Body of pancreas (tissue), 4 donors: Measurements from ENCODE around the gene ARHGAP42.

ENCODE experiments used
- CTCF ChIP-seq, 7 experiments: fragments of 450-650 bp in 4 of 7; fragments of 200-600 bp in 3 of 7; sonication (generic) in 3 of 7; IDR thresholded peaks; one replicate each; pipeline ENCODE4 v1.5.1; 2016 to 2019; ENCODE audit warnings: antibody characterized with exemption in 7 of 7
- POLR2A ChIP-seq, 3 donors: fragments of 450-650 bp; IDR thresholded peaks; one replicate each; pipeline ENCODE4 v1.6.1; 2016; ENCODE audit warnings: antibody characterized with exemption in 3 of 3, mild to moderate bottlenecking in 2 of 3

DNA sequence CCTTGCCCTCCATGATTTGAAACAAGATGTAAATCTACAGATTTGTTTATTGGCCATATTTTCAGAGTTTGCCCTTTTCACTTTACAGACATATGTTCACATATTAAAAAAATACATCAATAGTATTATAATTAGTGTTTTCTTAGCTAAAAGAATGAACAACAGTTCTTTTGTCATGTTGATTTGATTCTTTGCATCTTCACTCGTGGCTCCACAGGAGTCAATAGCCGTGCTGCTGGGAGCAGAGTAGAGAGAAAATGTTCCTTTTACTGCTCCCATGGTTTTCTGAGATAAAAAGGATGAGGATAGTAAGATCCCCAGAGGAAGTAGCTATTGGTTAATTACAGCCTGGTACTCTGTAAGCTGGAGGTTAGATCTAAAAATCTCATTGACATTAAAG is 291.4 kb downstream of the ARHGAP42 start:
- TF ChIP-seq CTCF (IDR thresholded peaks at IDR 0.05) (no peak), POLR2A (IDR thresholded peaks at IDR 0.05) (no peak)
